H1 (cell line): ENCODE results near the gene COL11A2. TPM values are rescaled to one million over a fixed set of nuclear protein-coding genes. Genes with fewer than 3 reads are reported as not detected.

Experiments used
- CTCF ChIA-PET: fragments of 300-600 bp; sonication (Branson Sonifier 250); formaldehyde crosslinking; loops from one replicate; lab custom pipeline; 2021; ENCODE audit not compliant: partially characterized antibody; lab: Charles Lee
- POLR2A ChIA-PET: fragments of 300-600 bp; sonication (Branson Sonifier 250); formaldehyde crosslinking; loops from one replicate; lab custom pipeline; 2021; ENCODE audit warnings: inconsistent platforms; ENCODE audit not compliant: partially characterized antibody; lab: Charles Lee
- DNase-seq, 2 experiments: peaks; one replicate each; pipeline versions ENCODE4 v3.0.0 to v3.0.0-alpha.2; 2010 to 2022; ENCODE audit warnings: low spot score in 2 of 2, low read depth in 1 of 2, mixed read lengths in 1 of 2
- FAIRE-seq: peaks from 2 replicates; lab custom pipeline; 2011; peaks lifted over from hg19 to GRCh38; lab: Jason Lieb, UNC
- H2AFZ ChIP-seq: 2 replicates; pipeline ENCODE4 v1.8.1; 2012; ENCODE audit warnings: low read length, inconsistent platforms
- H2AK5ac ChIP-seq: 2 replicates; pipeline ENCODE4 v1.6.1; 2013; ENCODE audit warnings: low read depth, low read length
- H2BK120ac ChIP-seq: replicated peaks from 2 replicates; pipeline ENCODE3; 2013; ENCODE audit warnings: low read depth, low read length, inconsistent platforms
- H2BK12ac ChIP-seq: 2 replicates; pipeline ENCODE4 v1.6.1; 2013; ENCODE audit warnings: low read depth, low read length
- H2BK15ac ChIP-seq: 2 replicates; pipeline ENCODE4 v1.6.1; 2013; ENCODE audit warnings: low read length
- H2BK20ac ChIP-seq: 2 replicates; pipeline ENCODE4 v1.6.1; 2013; ENCODE audit warnings: low read length
- H2BK5ac ChIP-seq: 2 replicates; pipeline ENCODE4 v1.6.1; 2013; ENCODE audit warnings: low read depth, low read length
- H3K14ac ChIP-seq: 2 replicates; pipeline ENCODE4 v1.6.1; 2013; ENCODE audit warnings: inconsistent platforms; ENCODE audit not compliant: insufficient read length
- H3K18ac ChIP-seq: 2 replicates; pipeline ENCODE4 v1.6.1; 2013; ENCODE audit warnings: low read length; ENCODE audit errors: extremely low read depth
- H3K23ac ChIP-seq: 2 replicates; pipeline ENCODE4 v1.6.1; 2013; ENCODE audit warnings: inconsistent platforms; ENCODE audit not compliant: insufficient read length
- H3K23me2 ChIP-seq: 2 replicates; pipeline ENCODE4 v1.6.1; 2013; ENCODE audit warnings: low read depth, low read length
- H3K27ac ChIP-seq: 2 replicates; pipeline ENCODE4 v1.6.1; 2011; ENCODE audit warnings: low read depth, low read length, inconsistent platforms
- H3K27me3 ChIP-seq, 4 experiments: replicated peaks in 1 of 4; 1 replicate in 1 of 4; 2 replicates in 3 of 4; pipeline versions ENCODE4 v1.6.1 to v1.8.1; 2011 to 2013; ENCODE audit warnings: low read length in 3 of 4, mild to moderate bottlenecking in 3 of 4, inconsistent platforms in 2 of 4, mixed read lengths in 2 of 4, moderate library complexity in 1 of 4; ENCODE audit not compliant: control insufficient read depth in 3 of 4, insufficient read depth in 3 of 4; ENCODE audit errors: extremely low read depth in 1 of 4
- H3K36me3 ChIP-seq, 4 experiments: 2 replicates each; pipeline versions ENCODE4 v1.6.1 to v1.8.1; 2011 to 2013; ENCODE audit warnings: mild to moderate bottlenecking in 4 of 4, low read length in 3 of 4, moderate library complexity in 2 of 4, control low read depth in 1 of 4, inconsistent platforms in 1 of 4; ENCODE audit not compliant: insufficient read depth in 4 of 4, control insufficient read depth in 2 of 4
- H3K4ac ChIP-seq: replicated peaks from 2 replicates; pipeline ENCODE3; 2013; ENCODE audit warnings: low read length, low read depth, mixed read lengths, inconsistent platforms; ENCODE audit not compliant: insufficient read length
- H3K4me1 ChIP-seq, 4 experiments: replicated peaks in 1 of 4; 1 replicate in 1 of 4; 2 replicates in 3 of 4; pipeline versions ENCODE4 v1.6.1 to v1.8.1; 2011 to 2013; ENCODE audit warnings: low read length in 3 of 4, inconsistent platforms in 2 of 4, mixed read lengths in 1 of 4; ENCODE audit not compliant: insufficient read depth in 4 of 4, control insufficient read depth in 3 of 4
- H3K4me2 ChIP-seq, 2 experiments: 2 replicates each; pipeline versions ENCODE4 v1.6.1 to v1.8.1; 2011 to 2013; ENCODE audit warnings: low read depth in 2 of 2, low read length in 2 of 2, control low read depth in 1 of 2, inconsistent platforms in 1 of 2, mild to moderate bottlenecking in 1 of 2; ENCODE audit not compliant: insufficient read depth in 1 of 2
- H3K4me3 ChIP-seq, 4 experiments: fragments of 200-600, 300-600 bp in 1 of 4; sonication (generic), shearing (Covaris generic), sonication (Bioruptor Twin) in 1 of 4; 2 replicates each; pipeline versions ENCODE4 v1.5.1 to v1.8.1; 2011 to 2016; ENCODE audit warnings: low read length in 4 of 4, low read depth in 3 of 4, control low read depth in 2 of 4, inconsistent platforms in 2 of 4, mild to moderate bottlenecking in 2 of 4, mixed read lengths in 1 of 4, moderate library complexity in 1 of 4; ENCODE audit not compliant: insufficient read depth in 2 of 4; ENCODE audit errors: extremely low read depth in 1 of 4
- H3K56ac ChIP-seq: replicated peaks from 2 replicates; pipeline ENCODE3; 2013; ENCODE audit warnings: low read depth, mild to moderate bottlenecking, mixed read lengths, low read length, inconsistent platforms; ENCODE audit not compliant: insufficient read length
- H3K79me1 ChIP-seq: 2 replicates; pipeline ENCODE4 v1.6.1; 2013; ENCODE audit warnings: low read depth, low read length, control low read depth
- H3K79me2 ChIP-seq, 2 experiments: 2 replicates each; pipeline versions ENCODE4 v1.6.1 to v1.8.1; 2012 to 2013; ENCODE audit warnings: low read length in 2 of 2, mild to moderate bottlenecking in 2 of 2, inconsistent platforms in 1 of 2; ENCODE audit not compliant: insufficient read depth in 2 of 2, control insufficient read depth in 1 of 2
- H3K9ac ChIP-seq, 4 experiments: replicated peaks in 1 of 4; 1 replicate in 1 of 4; 2 replicates in 3 of 4; pipeline versions ENCODE4 v1.6.1 to v1.8.1; 2011 to 2013; ENCODE audit warnings: low read depth in 3 of 4, low read length in 3 of 4, control low read depth in 2 of 4, mild to moderate bottlenecking in 2 of 4, moderate library complexity in 2 of 4, inconsistent platforms in 1 of 4; ENCODE audit errors: extremely low read depth in 1 of 4
- H3K9me3 ChIP-seq, 2 experiments: 2 replicates each; pipeline versions ENCODE4 v1.6.1 to v1.8.1; 2012 to 2013; ENCODE audit warnings: mild to moderate bottlenecking in 2 of 2, moderate library complexity in 2 of 2, control low read depth in 1 of 2, inconsistent platforms in 1 of 2, low read depth in 1 of 2, low read length in 1 of 2, mixed read lengths in 1 of 2; ENCODE audit not compliant: insufficient read depth in 2 of 2
- H4K20me1 ChIP-seq, 2 experiments: replicated peaks in 1 of 2; 2 replicates each; pipeline versions ENCODE3 to v1.8.1; 2011 to 2013; ENCODE audit warnings: inconsistent platforms in 2 of 2, low read length in 2 of 2, mild to moderate bottlenecking in 1 of 2; ENCODE audit not compliant: insufficient read depth in 2 of 2, control insufficient read depth in 1 of 2
- H4K5ac ChIP-seq: 2 replicates; pipeline ENCODE4 v1.6.1; 2013; ENCODE audit warnings: low read length, low read depth, mixed read lengths, inconsistent platforms; ENCODE audit not compliant: insufficient read length
- H4K8ac ChIP-seq: 2 replicates; pipeline ENCODE4 v1.8.0; 2013; ENCODE audit warnings: mild to moderate bottlenecking, moderate library complexity, low read length, inconsistent platforms; ENCODE audit not compliant: insufficient read depth; ENCODE audit errors: extremely low read depth
- H4K91ac ChIP-seq: replicated peaks from 2 replicates; pipeline ENCODE3; 2013; ENCODE audit warnings: low read length, mixed read lengths, inconsistent platforms; ENCODE audit not compliant: insufficient read length
- CHD1 ChIP-seq: IDR thresholded peaks from 2 replicates; pipeline ENCODE4 v1.6.1; 2012; ENCODE audit warnings: low read depth, low read length, improper control_type of control experiment
- FOSL1 ChIP-seq: IDR thresholded peaks from 2 replicates; pipeline ENCODE4 v1.6.1; 2011; ENCODE audit warnings: mild to moderate bottlenecking, low read depth, low read length, moderate library complexity; ENCODE audit not compliant: insufficient read depth
- MAFK ChIP-seq: IDR thresholded peaks from 2 replicates; pipeline ENCODE4 v1.6.1; 2012; ENCODE audit warnings: low read depth, mild to moderate bottlenecking, improper control_type of control experiment, low read length
- POLR2A ChIP-seq, 2 experiments: IDR thresholded peaks; 1 replicate in 1 of 2; 2 replicates in 1 of 2; pipeline ENCODE4 v1.6.1; 2011; ENCODE audit warnings: low read depth in 2 of 2, low read length in 2 of 2, mild to moderate bottlenecking in 2 of 2; ENCODE audit errors: control extremely low read depth in 1 of 2
- POU5F1 ChIP-seq: IDR thresholded peaks from 2 replicates; pipeline ENCODE4 v1.6.1; 2011; ENCODE audit warnings: low read depth, mild to moderate bottlenecking, low read length, moderate library complexity
- SP4 ChIP-seq: IDR thresholded peaks from 2 replicates; pipeline ENCODE4 v1.6.1; 2012; ENCODE audit warnings: low read length, inconsistent platforms
- TCF12 ChIP-seq: IDR thresholded peaks from 2 replicates; pipeline ENCODE4 v1.6.1; 2011; ENCODE audit warnings: low read depth, mild to moderate bottlenecking, low read length
- YY1 ChIP-seq: IDR thresholded peaks from 2 replicates; pipeline ENCODE4 v1.6.1; 2011; ENCODE audit warnings: low read depth, mild to moderate bottlenecking, low read length
- whole genome bisulfite sequencing, 2 experiments: shearing (Covaris generic) in 1 of 2; methylation state at CpG; one replicate each; pipeline versions ENCODE4 v1.1.6 to v1.1.7; 2013 to 2015; ENCODE audit warnings: low lambda C conversion rate in 2 of 2, mixed read lengths in 2 of 2, inconsistent platforms in 1 of 2, low coverage in 1 of 2, missing lambda C conversion rate in 1 of 2; ENCODE audit not compliant: insufficient replicate concordance in 2 of 2, insufficient coverage in 1 of 2, insufficient read length in 1 of 2; ENCODE audit errors: extremely low coverage in 1 of 2, missing lambda C conversion rate in 1 of 2; 5-methylcytosine and 5-hydroxymethylcytosine counted together
- polyA plus RNA-seq, 7 experiments: library from polyadenylated mRNA; depleted of rRNA in 3 of 7; stranded (reverse) in 5 of 7; unstranded in 2 of 7; fragments of >200 nt in 5 of 7; fragments of 200-250 nt in 2 of 7; gene quantifications; 1 replicate in 5 of 7; 2 replicates in 1 of 7; 4 replicates in 1 of 7; pipeline versions ENCODE4 v1.2.1 to v1.2.3, GENCODE V29; 2011 to 2013; ENCODE audit warnings: missing spikeins in 2 of 7, mixed read lengths in 2 of 7
- total RNA-seq: library from RNA; stranded (reverse); fragmentation: NEBNext Ultra II Directional; extraction: Animal tissue kit (Norgen Biotek cat#: 25700); gene quantifications from 2 replicates; pipeline ENCODE4 v1.2.1, GENCODE V29; 2021
- TF ChIP-seq, protein P1 (sequence below), 3 experiments: IDR thresholded peaks; 1 replicate in 2 of 3; 2 replicates in 1 of 3; pipeline versions ENCODE4 v1.5.1 to v1.6.1; 2011; ENCODE audit warnings: low read length in 3 of 3, mild to moderate bottlenecking in 3 of 3, inconsistent platforms in 2 of 3, low read depth in 1 of 3, moderate library complexity in 1 of 3; ENCODE audit not compliant: insufficient read depth in 1 of 3; ENCODE audit errors: control extremely low read depth in 1 of 3
- TF ChIP-seq, protein P2 (sequence below): IDR thresholded peaks from 2 replicates; pipeline ENCODE4 v1.6.1; 2012; ENCODE audit warnings: inconsistent platforms

COL11A2 gene
- total and polyA plus RNA-seq, 2 of the 8 experiments (the other 6 are each of a cell fraction or from before 2014, with no cell fraction given), result 2.8 to 3.8 TPM

DNA sequence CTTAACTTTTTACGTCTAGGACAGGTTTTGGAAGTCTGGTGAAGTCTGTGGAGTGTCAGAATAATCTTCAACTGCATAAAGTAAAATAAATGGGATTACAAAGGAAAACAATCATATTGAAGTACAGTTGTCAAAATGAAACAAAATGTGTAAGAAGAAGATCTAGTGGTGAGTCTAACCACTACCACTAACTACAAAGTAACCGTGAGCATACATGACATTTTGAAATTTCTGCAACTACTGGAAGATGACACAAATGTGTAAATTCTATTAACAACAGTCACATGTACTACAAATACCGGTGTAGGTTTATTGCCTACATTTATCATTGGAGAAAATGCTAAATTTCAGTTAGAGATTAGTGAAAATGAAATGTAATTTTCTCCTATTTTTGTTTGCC, 49.7 kb upstream of the COL11A2 start:
- Histone ChIP-seq H2BK12ac (no peak overlapping the region), H3K23me2 (no peaks in the 10 kb centered on the region; the same call in 1 of the 2 replicates), H2AFZ (no peak overlapping the region), H3K36me3 (no peaks in the 10 kb centered on the region), H4K91ac (no peak overlapping the region), H3K4me3 (no peak overlapping the region)
- TF ChIP-seq POU5F1 (no peak), CHD1 (no peak), YY1 (no peak), FOSL1 (no peak), MAFK (no peak), TCF12 (no peak), SP4 (no peak), POLR2A (IDR thresholded peaks at IDR 0.05; ENCODE audit: control extremely low read depth in 1 of 2, low read depth in 2 of 2, low read length in 2 of 2) (no peak)
- TF ChIP-seq, protein P1, sequence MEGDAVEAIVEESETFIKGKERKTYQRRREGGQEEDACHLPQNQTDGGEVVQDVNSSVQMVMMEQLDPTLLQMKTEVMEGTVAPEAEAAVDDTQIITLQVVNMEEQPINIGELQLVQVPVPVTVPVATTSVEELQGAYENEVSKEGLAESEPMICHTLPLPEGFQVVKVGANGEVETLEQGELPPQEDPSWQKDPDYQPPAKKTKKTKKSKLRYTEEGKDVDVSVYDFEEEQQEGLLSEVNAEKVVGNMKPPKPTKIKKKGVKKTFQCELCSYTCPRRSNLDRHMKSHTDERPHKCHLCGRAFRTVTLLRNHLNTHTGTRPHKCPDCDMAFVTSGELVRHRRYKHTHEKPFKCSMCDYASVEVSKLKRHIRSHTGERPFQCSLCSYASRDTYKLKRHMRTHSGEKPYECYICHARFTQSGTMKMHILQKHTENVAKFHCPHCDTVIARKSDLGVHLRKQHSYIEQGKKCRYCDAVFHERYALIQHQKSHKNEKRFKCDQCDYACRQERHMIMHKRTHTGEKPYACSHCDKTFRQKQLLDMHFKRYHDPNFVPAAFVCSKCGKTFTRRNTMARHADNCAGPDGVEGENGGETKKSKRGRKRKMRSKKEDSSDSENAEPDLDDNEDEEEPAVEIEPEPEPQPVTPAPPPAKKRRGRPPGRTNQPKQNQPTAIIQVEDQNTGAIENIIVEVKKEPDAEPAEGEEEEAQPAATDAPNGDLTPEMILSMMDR (IDR thresholded peaks at IDR 0.05; ENCODE audit: control extremely low read depth in 1 of 3, insufficient read depth in 1 of 3, low read depth in 1 of 3, low read length in 3 of 3), result no peak
- TF ChIP-seq, protein P2, sequence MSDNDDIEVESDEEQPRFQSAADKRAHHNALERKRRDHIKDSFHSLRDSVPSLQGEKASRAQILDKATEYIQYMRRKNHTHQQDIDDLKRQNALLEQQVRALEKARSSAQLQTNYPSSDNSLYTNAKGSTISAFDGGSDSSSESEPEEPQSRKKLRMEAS, result no peak
- TF ChIP-seq, all 59 proteins: peak for 0
- no peaks in the 10 kb centered on the region for H3K79me1 ChIP-seq
- no peak for FAIRE-seq
- no peak overlapping the region for H3K56ac ChIP-seq
- no peak overlapping the region for H3K18ac ChIP-seq
- H3K27me3 ChIP-seq, result peaks cover 0 to 12% (median 2%) of the 10 kb centered on the region in 4 experiments; a peak in 4 of 7 replicates
- no peak overlapping the region for H3K4me2 ChIP-seq
- H2BK15ac ChIP-seq, result no peak overlapping the region
- no peak overlapping the region for H2AK5ac ChIP-seq
- no peaks in the 10 kb centered on the region for H3K79me2 ChIP-seq
- WGBS, 2 experiments, result 81% methylated on average over 3 of the region's 3 CpGs; no CpG with 5 or more reads in 1 of the 2 experiments
- no peak overlapping the region for H2BK20ac ChIP-seq
- no peaks in the 10 kb centered on the region for H3K9me3 ChIP-seq
- CTCF ChIA-PET, result no interaction called here
- no peak overlapping the region for H3K27ac ChIP-seq
- no peaks in the 10 kb centered on the region for H3K4me1 ChIP-seq
- no peak overlapping the region for H2BK5ac ChIP-seq
- no peak overlapping the region for H3K23ac ChIP-seq
- no peak for DNase-seq
- H3K9ac ChIP-seq, result no peak overlapping the region
- H4K8ac ChIP-seq, result no peak overlapping the region
- POLR2A ChIA-PET, result no interaction called here
- H2BK120ac ChIP-seq, result no peak overlapping the region
- no peak overlapping the region for H3K4ac ChIP-seq
- H4K20me1 ChIP-seq, result no peaks in the 10 kb centered on the region
- no peak overlapping the region for H3K14ac ChIP-seq
- H4K5ac ChIP-seq, result no peak overlapping the region
